ENCODE measurements around the gene PLA2G2E.

- TF ChIP-seq POLR2A (IDR thresholded peaks at IDR 0.05) = no peak
- no peak for TF ChIP-seq CTCF (IDR thresholded peaks at IDR 0.05)
These were observed 30.7 kb downstream of the PLA2G2E start for GRCh38 chr1:19892628-19893168.
